ENCODE results near the gene ADGRG2.

GRCh38 chrX:19121898-19122640, at the start of gene ADGRG2:
- TF ChIP-seq CTCF (IDR thresholded peaks at IDR 0.05) (no peak), POLR2A (IDR thresholded peaks at IDR 0.05) (no peak), POLR2AphosphoS5 (IDR thresholded peaks at IDR 0.05) (no peak)

All from breast epithelium (tissue), 3 donors.